Measurements from ENCODE around the gene KLHDC8A. TPM values are rescaled to one million over a fixed set of nuclear protein-coding genes. Genes with fewer than 3 reads are reported as not detected.

The KLHDC8A gene
- total and polyA plus RNA-seq, 4 donors: 0.17 to 1.4 (median 0.41) TPM

- Histone ChIP-seq H3K9me3 (ENCODE audit: control insufficient read depth in 4 of 4, insufficient read depth in 3 of 4, low read length in 3 of 4) (no peaks in the 10 kb centered on the region), H3K27me3 (ENCODE audit: control insufficient read depth in 3 of 3, insufficient read depth in 3 of 3, low read length in 2 of 3) (peaks cover 0 to 1% (median 0%) of the 10 kb centered on the region in 3 donors), H3K36me3 (ENCODE audit: control insufficient read depth in 4 of 4, insufficient read depth in 4 of 4, low read length in 4 of 4) (no peaks in the 10 kb centered on the region), H3K27ac (ENCODE audit: low read depth in 1 of 2, low read length in 1 of 2) (no peak overlapping the region), H3K4me1 (ENCODE audit: control insufficient read depth in 5 of 5, insufficient read depth in 5 of 5, low read length in 5 of 5) (no peaks in the 10 kb centered on the region), H3K4me3 (no peak overlapping the region), H3K9ac (ENCODE audit: insufficient read depth in 1 of 2, low read length in 2 of 2) (no peak overlapping the region)
- no peak for TF ChIP-seq CTCF (IDR thresholded peaks at IDR 0.05; ENCODE audit: control extremely low read depth, extremely low read depth)
- 86 to 89% methylated on average over 11 of the region's 11 CpGs for WGBS, 2 donors
- ATAC-seq (ENCODE audit: insufficient read depth, low FRiP score) (no peak), DNase-seq (no peak)
These were observed 24.5 kb downstream of the KLHDC8A start for GRCh38 chr1:205332015-205332791.

- Histone ChIP-seq H3K27ac (ENCODE audit: low read depth in 1 of 2, low read length in 1 of 2) (no peak overlapping the region), H3K9ac (ENCODE audit: insufficient read depth in 1 of 2, low read length in 2 of 2) (no peak overlapping the region), H3K36me3 (ENCODE audit: control insufficient read depth in 4 of 4, insufficient read depth in 4 of 4, low read length in 4 of 4) (no peaks in the 10 kb centered on the region), H3K4me3 (no peak overlapping the region), H3K9me3 (ENCODE audit: control insufficient read depth in 4 of 4, insufficient read depth in 3 of 4, low read length in 3 of 4) (no peaks in the 10 kb centered on the region), H3K4me1 (ENCODE audit: control insufficient read depth in 5 of 5, insufficient read depth in 5 of 5, low read length in 5 of 5) (no peaks in the 10 kb centered on the region), H3K27me3 (ENCODE audit: control insufficient read depth in 3 of 3, insufficient read depth in 3 of 3, low read length in 2 of 3) (peaks cover 0 to 5% (median 0%) of the 10 kb centered on the region in 3 donors)
- TF ChIP-seq CTCF (IDR thresholded peaks at IDR 0.05; ENCODE audit: control extremely low read depth, extremely low read depth): no peak
- DNase-seq (no peak), ATAC-seq (ENCODE audit: insufficient read depth, low FRiP score) (no peak)
- 42 to 73% methylated on average over 2 of the region's 2 CpGs for WGBS, 2 donors
These were observed 26.6 kb downstream of the KLHDC8A start for GRCh38 chr1:205330150-205330549.

- Histone ChIP-seq H3K36me3 (ENCODE audit: control insufficient read depth in 4 of 4, insufficient read depth in 4 of 4, low read length in 4 of 4) (no peaks in the 10 kb centered on the region), H3K4me1 (ENCODE audit: control insufficient read depth in 5 of 5, insufficient read depth in 5 of 5, low read length in 5 of 5) (no peaks in the 10 kb centered on the region), H3K9ac (ENCODE audit: insufficient read depth in 1 of 2, low read length in 2 of 2) (no peak overlapping the region), H3K27me3 (ENCODE audit: control insufficient read depth in 3 of 3, insufficient read depth in 3 of 3, low read length in 2 of 3) (peaks cover 0 to 5% (median 0%) of the 10 kb centered on the region in 3 donors), H3K9me3 (ENCODE audit: control insufficient read depth in 4 of 4, insufficient read depth in 3 of 4, low read length in 3 of 4) (no peaks in the 10 kb centered on the region), H3K27ac (ENCODE audit: low read depth in 1 of 2, low read length in 1 of 2) (no peak overlapping the region), H3K4me3 (no peak overlapping the region)
- 77 to 97% methylated on average over 5 of the region's 5 CpGs for WGBS, 2 donors
- no peak for ATAC-seq (ENCODE audit: insufficient read depth, low FRiP score)
- DNase-seq: no peak
- TF ChIP-seq CTCF (IDR thresholded peaks at IDR 0.05; ENCODE audit: control extremely low read depth, extremely low read depth): no peak
These were observed 27.0 kb downstream of the KLHDC8A start for GRCh38 chr1:205329719-205330118.

Data from lung (tissue), 12 donors.